ENCODE results near the gene SLF2.

The SLF2 gene

GRCh38 chr10:100980711-100981110 is 67.9 kb downstream of the SLF2 start:
- TF ChIP-seq TSHZ2 (CRISPR knock-in tag; IDR thresholded peaks at IDR 0.05) (no peak), ESRRG (CRISPR knock-in tag; IDR thresholded peaks at IDR 0.05) (no peak), ARNTL (CRISPR knock-in tag; IDR thresholded peaks at IDR 0.05; ENCODE audit: borderline replicate concordance, low read depth) (no peak), CSDC2 (CRISPR knock-in tag; IDR thresholded peaks at IDR 0.05) (no peak), TOX (CRISPR knock-in tag; IDR thresholded peaks at IDR 0.05; ENCODE audit: borderline replicate concordance) (no peak), ISL1 (CRISPR knock-in tag; IDR thresholded peaks at IDR 0.05) (no peak)
- ATAC-seq, result no peak

GRCh38 chr10:100981178-100981772 is 68.5 kb downstream of the SLF2 start:
- ATAC-seq, result no peak

More at GRCh38 chr10:100981178-100981772, 68.5 kb downstream of the SLF2 start:
- TF ChIP-seq RARB (CRISPR knock-in tag; IDR thresholded peaks at IDR 0.05) (no peak), TCF4 (CRISPR knock-in tag; IDR thresholded peaks at IDR 0.05; ENCODE audit: borderline replicate concordance) (no peak), ZFP3 (CRISPR knock-in tag; IDR thresholded peaks at IDR 0.05) (no peak), ZFP30 (CRISPR knock-in tag; IDR thresholded peaks at IDR 0.05) (no peak), PPARA (CRISPR knock-in tag; IDR thresholded peaks at IDR 0.05; ENCODE audit: borderline replicate concordance) (no peak), OSR1 (CRISPR knock-in tag; IDR thresholded peaks at IDR 0.05) (no peak), TOX (CRISPR knock-in tag; IDR thresholded peaks at IDR 0.05; ENCODE audit: borderline replicate concordance) (no peak), BACH2 (CRISPR knock-in tag; IDR thresholded peaks at IDR 0.05; ENCODE audit: borderline replicate concordance) (no peak), CSRNP3 (CRISPR knock-in tag; IDR thresholded peaks at IDR 0.05) (no peak), TSHZ2 (CRISPR knock-in tag; IDR thresholded peaks at IDR 0.05) (no peak), ZNF70 (CRISPR knock-in tag; IDR thresholded peaks at IDR 0.05) (no peak), ZNF8 (CRISPR knock-in tag; IDR thresholded peaks at IDR 0.05) (no peak), SNAI2 (CRISPR knock-in tag; IDR thresholded peaks at IDR 0.05) (no peak), ZC3H10 (CRISPR knock-in tag; IDR thresholded peaks at IDR 0.05) (no peak), ISL1 (CRISPR knock-in tag; IDR thresholded peaks at IDR 0.05) (no peak), ESRRG (CRISPR knock-in tag; IDR thresholded peaks at IDR 0.05) (no peak), CSDC2 (CRISPR knock-in tag; IDR thresholded peaks at IDR 0.05) (no peak), ARNTL (CRISPR knock-in tag; IDR thresholded peaks at IDR 0.05; ENCODE audit: borderline replicate concordance, low read depth) (no peak)
- TF ChIP-seq, protein P1, sequence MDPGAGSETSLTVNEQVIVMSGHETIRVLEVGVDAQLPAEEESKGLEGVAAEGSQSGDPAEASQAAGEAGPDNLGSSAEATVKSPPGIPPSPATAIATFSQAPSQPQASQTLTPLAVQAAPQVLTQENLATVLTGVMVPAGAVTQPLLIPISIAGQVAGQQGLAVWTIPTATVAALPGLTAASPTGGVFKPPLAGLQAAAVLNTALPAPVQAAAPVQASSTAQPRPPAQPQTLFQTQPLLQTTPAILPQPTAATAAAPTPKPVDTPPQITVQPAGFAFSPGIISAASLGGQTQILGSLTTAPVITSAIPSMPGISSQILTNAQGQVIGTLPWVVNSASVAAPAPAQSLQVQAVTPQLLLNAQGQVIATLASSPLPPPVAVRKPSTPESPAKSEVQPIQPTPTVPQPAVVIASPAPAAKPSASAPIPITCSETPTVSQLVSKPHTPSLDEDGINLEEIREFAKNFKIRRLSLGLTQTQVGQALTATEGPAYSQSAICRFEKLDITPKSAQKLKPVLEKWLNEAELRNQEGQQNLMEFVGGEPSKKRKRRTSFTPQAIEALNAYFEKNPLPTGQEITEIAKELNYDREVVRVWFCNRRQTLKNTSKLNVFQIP (CRISPR knock-in tag; IDR thresholded peaks at IDR 0.05; ENCODE audit: borderline replicate concordance, low read depth), result no peak
- TF ChIP-seq, protein P2, sequence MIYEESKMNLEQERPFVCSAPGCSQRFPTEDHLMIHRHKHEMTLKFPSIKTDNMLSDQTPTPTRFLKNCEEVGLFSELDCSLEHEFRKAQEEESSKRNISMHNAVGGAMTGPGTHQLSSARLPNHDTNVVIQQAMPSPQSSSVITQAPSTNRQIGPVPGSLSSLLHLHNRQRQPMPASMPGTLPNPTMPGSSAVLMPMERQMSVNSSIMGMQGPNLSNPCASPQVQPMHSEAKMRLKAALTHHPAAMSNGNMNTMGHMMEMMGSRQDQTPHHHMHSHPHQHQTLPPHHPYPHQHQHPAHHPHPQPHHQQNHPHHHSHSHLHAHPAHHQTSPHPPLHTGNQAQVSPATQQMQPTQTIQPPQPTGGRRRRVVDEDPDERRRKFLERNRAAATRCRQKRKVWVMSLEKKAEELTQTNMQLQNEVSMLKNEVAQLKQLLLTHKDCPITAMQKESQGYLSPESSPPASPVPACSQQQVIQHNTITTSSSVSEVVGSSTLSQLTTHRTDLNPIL (CRISPR knock-in tag; IDR thresholded peaks at IDR 0.05; ENCODE audit: low read depth), result no peak
